HG03066 (cell line): ENCODE data around the gene TTC4.
A peak's percentile ranks its signal among the peaks of the same experiment; 100 is the strongest.
"Not testable (repeated sequence)": the region's sequence is repeated elsewhere in the genome, so short reads cannot be mapped to it uniquely, and the experiment has no call there.

Experiments used
- ATAC-seq: cut with Tn5 transposase; IDR thresholded peaks from one replicate; pipeline ENCODE4 v1.9.1; 2021; ENCODE audit warnings: low read depth; ENCODE audit not compliant: unreplicated experiment

Gene TTC4

GRCh38 chr1:54745864-54746263, 30.2 kb downstream of the TTC4 start:
- ATAC-seq = no peak

GRCh38 chr1:54748094-54748835, 32.6 kb downstream of the TTC4 start:
- no peak for ATAC-seq

- no peak for ATAC-seq
These were observed 34.9 kb downstream of the TTC4 start for GRCh38 chr1:54750596-54750995.

GRCh38 chr1:54751426-54751825, 35.8 kb downstream of the TTC4 start:
- no peak for ATAC-seq

GRCh38 chr1:54754045-54754444, 38.4 kb downstream of the TTC4 start:
- ATAC-seq = no peak

- ATAC-seq = no peak
These were observed 39.0 kb downstream of the TTC4 start for GRCh38 chr1:54754486-54755285.

GRCh38 chr1:54757833-54758232, 42.2 kb downstream of the TTC4 start:
- no peak for ATAC-seq

GRCh38 chr1:54758678-54759348, 43.2 kb downstream of the TTC4 start:
- ATAC-seq = no peak

GRCh38 chr1:54763816-54764132, 48.1 kb downstream of the TTC4 start:
- ATAC-seq = no peak

GRCh38 chr1:54764133-54764921, 48.7 kb downstream of the TTC4 start, which contains the start of gene PARS2:
Gene PARS2, minus strand, starts transcription at chr1:54764523. Its CDS starts 5,362 bp downstream, at chr1:54759161.
- ATAC-seq = peak; percentile 94

- peak; percentile 15 for ATAC-seq
These were observed 49.4 kb downstream of the TTC4 start for GRCh38 chr1:54764922-54765561.

- no peak for ATAC-seq
These were observed 51.1 kb downstream of the TTC4 start for GRCh38 chr1:54766726-54767125.

GRCh38 chr1:54767526-54767925, 51.9 kb downstream of the TTC4 start:
- ATAC-seq = no peak

- no peak for ATAC-seq
These were observed 52.4 kb downstream of the TTC4 start for GRCh38 chr1:54768093-54768492.

GRCh38 chr1:54772951-54773350, 57.3 kb downstream of the TTC4 start:
- ATAC-seq = no peak

- ATAC-seq = no peak
These were observed 59.3 kb downstream of the TTC4 start for GRCh38 chr1:54774820-54775498.

GRCh38 chr1:54775828-54776721, 60.4 kb downstream of the TTC4 start:
- ATAC-seq = not testable (repeated sequence)

- no peak for ATAC-seq
These were observed 61.4 kb downstream of the TTC4 start for GRCh38 chr1:54777011-54777410.

- no peak for ATAC-seq
These were observed 61.8 kb downstream of the TTC4 start for GRCh38 chr1:54777431-54777830.
